Liver (tissue), 3 donors: ENCODE results near the gene TTC29.

Source experiments
- EGR1 ChIP-seq, 2 donors: IDR thresholded peaks; 2 replicates each; pipeline ENCODE4 v1.6.1; 2016 to 2018; ENCODE audit warnings: antibody characterized with exemption in 2 of 2, low read depth in 2 of 2
- FOXA1 ChIP-seq: IDR thresholded peaks from 2 replicates; pipeline ENCODE4 v1.6.1; 2016; ENCODE audit warnings: antibody characterized with exemption
- GABPA ChIP-seq, 2 donors: IDR thresholded peaks in 1 of 2; conservative IDR thresholded peaks in 1 of 2; 2 replicates each; pipeline ENCODE4 v1.6.1; 2016; ENCODE audit warnings: antibody characterized with exemption in 2 of 2, mild to moderate bottlenecking in 1 of 2, moderate library complexity in 1 of 2
- HNF4G ChIP-seq: IDR thresholded peaks from 2 replicates; pipeline ENCODE4 v1.6.1; 2016; ENCODE audit warnings: antibody characterized with exemption
- JUND ChIP-seq, 2 donors: IDR thresholded peaks; 2 replicates each; pipeline ENCODE4 v1.6.1; 2016; ENCODE audit warnings: antibody characterized with exemption in 2 of 2
- MAX ChIP-seq: IDR thresholded peaks from 2 replicates; pipeline ENCODE4 v1.6.1; 2016; ENCODE audit warnings: antibody characterized with exemption
- NR2F2 ChIP-seq: IDR thresholded peaks from 2 replicates; pipeline ENCODE4 v1.6.1; 2016; ENCODE audit warnings: antibody characterized with exemption
- RAD21 ChIP-seq, 2 donors: IDR thresholded peaks; 2 replicates each; pipeline ENCODE4 v1.6.1; 2016; ENCODE audit warnings: antibody characterized with exemption in 2 of 2, mild to moderate bottlenecking in 2 of 2
- REST ChIP-seq: IDR thresholded peaks from 2 replicates; pipeline ENCODE4 v1.6.1; 2016; ENCODE audit warnings: antibody characterized with exemption, mild to moderate bottlenecking
- TAF1 ChIP-seq: conservative IDR thresholded peaks from 2 replicates; pipeline ENCODE4 v1.6.1; 2016; ENCODE audit warnings: antibody characterized with exemption, mild to moderate bottlenecking
- YY1 ChIP-seq: IDR thresholded peaks from 2 replicates; pipeline ENCODE4 v1.6.1; 2016; ENCODE audit warnings: antibody characterized with exemption, mild to moderate bottlenecking
- TF ChIP-seq, protein P1 (sequence below): fragments of 150-350 bp; IDR thresholded peaks from 2 replicates; pipeline ENCODE4 v1.5.1; 2017; ENCODE audit warnings: improper control_type of control experiment, low read depth, low read length; ENCODE audit not compliant: missing input control
- TF ChIP-seq, protein P2 (sequence below): IDR thresholded peaks from 2 replicates; pipeline ENCODE4 v1.6.1; 2016; ENCODE audit warnings: antibody characterized with exemption
- TF ChIP-seq, protein P3 (sequence below): IDR thresholded peaks from 2 replicates; pipeline ENCODE4 v1.6.1; 2016; ENCODE audit warnings: antibody characterized with exemption
- donor health status: healthy.
- donor health status: healthy.

DNA sequence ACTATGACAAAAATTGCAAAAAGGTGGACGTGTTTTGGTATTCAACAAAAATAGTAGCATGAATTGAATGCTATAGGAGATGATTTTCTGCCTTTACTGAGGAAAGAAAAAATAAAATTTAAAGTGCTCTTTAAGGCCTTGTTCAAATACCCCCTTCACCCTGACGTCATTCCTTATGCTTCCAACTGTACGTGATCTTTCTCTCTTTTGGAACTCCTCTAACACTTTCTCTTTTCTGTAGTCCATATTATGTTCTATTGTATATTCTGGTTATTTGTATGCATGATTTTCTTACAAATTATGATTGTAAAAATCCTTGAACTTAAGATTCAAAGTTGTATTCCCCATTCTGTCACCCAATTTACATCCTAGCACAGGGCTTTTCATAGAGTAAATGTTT, 206.5 kb downstream of the TTC29 start:
- TF ChIP-seq REST (no peak), JUND (IDR thresholded peaks at IDR 0.05) (no peak), EGR1 (IDR thresholded peaks at IDR 0.05; ENCODE audit: low read depth in 2 of 2) (no peak), GABPA (IDR thresholded peaks at IDR 0.05 in 1 of 2, conservative IDR thresholded peaks at IDR 0.05 in 1 of 2) (no peak), YY1 (no peak), RAD21 (IDR thresholded peaks at IDR 0.05) (no peak), HNF4G (no peak), TAF1 (no peak), FOXA1 (no peak), MAX (no peak), NR2F2 (no peak)
- TF ChIP-seq, protein P1, sequence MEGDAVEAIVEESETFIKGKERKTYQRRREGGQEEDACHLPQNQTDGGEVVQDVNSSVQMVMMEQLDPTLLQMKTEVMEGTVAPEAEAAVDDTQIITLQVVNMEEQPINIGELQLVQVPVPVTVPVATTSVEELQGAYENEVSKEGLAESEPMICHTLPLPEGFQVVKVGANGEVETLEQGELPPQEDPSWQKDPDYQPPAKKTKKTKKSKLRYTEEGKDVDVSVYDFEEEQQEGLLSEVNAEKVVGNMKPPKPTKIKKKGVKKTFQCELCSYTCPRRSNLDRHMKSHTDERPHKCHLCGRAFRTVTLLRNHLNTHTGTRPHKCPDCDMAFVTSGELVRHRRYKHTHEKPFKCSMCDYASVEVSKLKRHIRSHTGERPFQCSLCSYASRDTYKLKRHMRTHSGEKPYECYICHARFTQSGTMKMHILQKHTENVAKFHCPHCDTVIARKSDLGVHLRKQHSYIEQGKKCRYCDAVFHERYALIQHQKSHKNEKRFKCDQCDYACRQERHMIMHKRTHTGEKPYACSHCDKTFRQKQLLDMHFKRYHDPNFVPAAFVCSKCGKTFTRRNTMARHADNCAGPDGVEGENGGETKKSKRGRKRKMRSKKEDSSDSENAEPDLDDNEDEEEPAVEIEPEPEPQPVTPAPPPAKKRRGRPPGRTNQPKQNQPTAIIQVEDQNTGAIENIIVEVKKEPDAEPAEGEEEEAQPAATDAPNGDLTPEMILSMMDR = no peak
- TF ChIP-seq, protein P2, sequence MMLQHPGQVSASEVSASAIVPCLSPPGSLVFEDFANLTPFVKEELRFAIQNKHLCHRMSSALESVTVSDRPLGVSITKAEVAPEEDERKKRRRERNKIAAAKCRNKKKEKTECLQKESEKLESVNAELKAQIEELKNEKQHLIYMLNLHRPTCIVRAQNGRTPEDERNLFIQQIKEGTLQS = no peak
- TF ChIP-seq, protein P3, sequence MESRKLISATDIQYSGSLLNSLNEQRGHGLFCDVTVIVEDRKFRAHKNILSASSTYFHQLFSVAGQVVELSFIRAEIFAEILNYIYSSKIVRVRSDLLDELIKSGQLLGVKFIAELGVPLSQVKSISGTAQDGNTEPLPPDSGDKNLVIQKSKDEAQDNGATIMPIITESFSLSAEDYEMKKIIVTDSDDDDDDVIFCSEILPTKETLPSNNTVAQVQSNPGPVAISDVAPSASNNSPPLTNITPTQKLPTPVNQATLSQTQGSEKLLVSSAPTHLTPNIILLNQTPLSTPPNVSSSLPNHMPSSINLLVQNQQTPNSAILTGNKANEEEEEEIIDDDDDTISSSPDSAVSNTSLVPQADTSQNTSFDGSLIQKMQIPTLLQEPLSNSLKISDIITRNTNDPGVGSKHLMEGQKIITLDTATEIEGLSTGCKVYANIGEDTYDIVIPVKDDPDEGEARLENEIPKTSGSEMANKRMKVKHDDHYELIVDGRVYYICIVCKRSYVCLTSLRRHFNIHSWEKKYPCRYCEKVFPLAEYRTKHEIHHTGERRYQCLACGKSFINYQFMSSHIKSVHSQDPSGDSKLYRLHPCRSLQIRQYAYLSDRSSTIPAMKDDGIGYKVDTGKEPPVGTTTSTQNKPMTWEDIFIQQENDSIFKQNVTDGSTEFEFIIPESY = no peak
